ENCODE results near the gene BRD3.
"Not testable (repeated sequence)": the region's sequence is repeated elsewhere in the genome, so short reads cannot be mapped to it uniquely, and the experiment has no call there.

BRD3 gene

DNA sequence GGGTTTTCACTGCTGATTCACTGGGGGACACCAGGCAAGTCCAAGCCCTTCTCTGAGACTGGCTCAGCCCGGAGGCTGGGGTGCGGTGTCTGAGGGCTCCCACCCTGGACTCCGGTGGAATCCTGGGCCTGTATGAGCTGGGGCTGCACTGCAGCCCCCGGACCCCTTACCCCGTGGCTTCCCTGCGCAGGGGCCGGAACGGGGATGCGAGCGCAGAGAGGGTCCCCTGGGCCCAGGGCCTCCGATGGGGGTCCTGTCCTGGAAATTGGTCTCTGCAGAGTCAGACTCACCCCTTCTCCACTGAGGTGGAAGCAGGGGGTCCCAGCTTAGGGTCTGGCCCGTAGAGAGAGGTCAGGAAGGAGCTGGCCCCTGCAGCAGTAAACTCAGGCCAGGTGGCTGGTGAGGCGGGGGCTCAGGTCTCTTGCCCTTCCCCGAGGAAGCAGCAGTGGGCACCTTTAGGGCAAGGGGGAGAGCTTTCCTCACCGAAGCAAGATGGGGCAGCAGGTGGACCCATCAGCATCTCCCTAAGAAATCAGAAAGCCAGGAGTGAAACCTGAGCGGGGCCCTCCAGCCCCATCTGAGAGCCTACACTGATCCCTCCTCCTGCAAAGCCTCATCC lies 74.1 kb downstream of the BRD3 start:
- DNase-seq (ENCODE audit: low read depth in 2 of 2), result no peak

DNA sequence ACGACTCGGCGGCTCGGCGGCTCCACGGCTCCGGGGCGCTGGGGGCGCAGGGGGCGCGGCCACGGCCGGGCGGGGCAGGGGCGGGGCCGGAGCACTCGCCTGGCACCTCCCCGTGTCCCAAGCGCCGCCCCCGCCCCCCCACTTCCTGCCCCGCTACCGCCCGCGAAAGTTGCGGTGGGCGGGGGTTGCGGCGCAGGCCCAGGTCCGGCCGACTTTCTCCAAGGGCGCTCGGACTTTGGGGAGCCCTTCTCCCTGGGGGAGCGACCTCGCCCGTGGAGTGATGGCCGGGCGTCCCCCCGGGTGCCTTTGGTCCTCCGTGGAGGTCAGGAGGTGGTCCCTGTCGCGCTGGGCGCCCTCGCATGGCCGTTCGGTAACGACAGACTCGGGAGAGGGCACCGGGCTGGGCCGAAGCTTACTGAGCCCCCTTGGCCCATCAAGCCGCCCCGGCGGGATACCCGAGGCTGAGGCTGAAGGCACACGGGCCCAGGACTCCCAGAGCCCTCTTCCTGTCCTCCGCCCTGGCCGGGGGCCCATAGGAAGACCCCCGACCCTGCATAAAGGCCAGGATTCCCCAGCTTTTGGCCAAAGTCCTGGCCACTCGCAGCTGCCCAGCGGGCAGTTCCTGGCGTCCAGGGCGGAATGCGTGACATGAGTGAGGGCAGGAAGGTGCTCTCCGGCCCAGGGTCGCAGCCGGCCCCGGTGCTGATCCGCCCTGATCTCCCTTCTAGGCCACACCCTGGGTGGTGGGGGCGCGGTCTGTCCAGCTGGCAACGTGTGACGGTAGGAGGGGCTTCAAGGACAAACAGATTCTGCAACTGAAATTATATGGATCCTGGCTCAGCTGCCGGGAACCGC lies 74.8 kb downstream of the BRD3 start:
- peak; percentile 49 to 55 for DNase-seq (ENCODE audit: low read depth in 2 of 2)

DNA sequence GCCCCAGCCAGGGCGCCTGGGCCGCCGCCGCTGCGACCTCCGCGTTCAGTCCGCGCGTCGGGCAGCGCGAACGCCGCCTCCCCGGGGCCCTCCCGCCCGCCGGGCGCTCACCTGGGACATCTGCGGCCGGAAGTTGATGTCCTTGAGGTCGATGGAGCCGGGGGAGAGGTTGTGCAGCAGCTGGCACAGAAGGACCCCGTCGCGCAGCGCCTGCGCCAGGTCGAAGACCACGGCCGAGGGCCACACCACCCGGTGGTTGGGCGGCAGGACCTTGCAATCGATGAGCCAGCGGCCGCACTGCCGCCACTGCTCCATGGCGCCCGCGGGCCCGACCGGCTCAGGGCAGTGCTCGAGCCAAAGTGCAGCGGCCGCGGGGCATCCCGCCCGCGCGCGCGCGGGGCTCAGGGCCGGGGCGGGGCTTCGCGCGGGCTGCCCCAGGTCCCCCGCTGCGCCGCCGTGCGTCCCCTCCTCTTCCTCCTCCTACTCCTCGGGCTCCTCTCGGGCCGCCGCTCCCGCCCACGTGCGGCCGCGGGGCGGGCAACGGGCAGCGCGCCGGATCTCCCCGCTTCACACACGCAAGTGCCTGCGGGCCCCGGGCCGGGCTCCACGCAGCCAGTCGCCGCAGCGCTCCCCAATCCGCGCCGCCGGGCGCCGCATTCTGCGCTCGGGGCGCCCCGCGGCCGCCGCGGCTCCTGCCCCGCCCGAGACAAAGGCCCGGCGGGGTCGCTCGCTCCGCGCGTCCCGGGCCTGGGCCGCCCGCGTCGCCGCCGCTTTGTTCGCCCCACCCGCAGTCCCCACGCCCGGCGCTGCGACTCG lies 75.7 kb downstream of the BRD3 start, which contains the start of gene VAV2:
Gene VAV2, minus strand, starts transcription at position 361 of the 816 bp plus-strand sequence. Its CDS starts 46 bp downstream, at position 315.
- no peak for DNase-seq (ENCODE audit: low read depth in 2 of 2)

DNA sequence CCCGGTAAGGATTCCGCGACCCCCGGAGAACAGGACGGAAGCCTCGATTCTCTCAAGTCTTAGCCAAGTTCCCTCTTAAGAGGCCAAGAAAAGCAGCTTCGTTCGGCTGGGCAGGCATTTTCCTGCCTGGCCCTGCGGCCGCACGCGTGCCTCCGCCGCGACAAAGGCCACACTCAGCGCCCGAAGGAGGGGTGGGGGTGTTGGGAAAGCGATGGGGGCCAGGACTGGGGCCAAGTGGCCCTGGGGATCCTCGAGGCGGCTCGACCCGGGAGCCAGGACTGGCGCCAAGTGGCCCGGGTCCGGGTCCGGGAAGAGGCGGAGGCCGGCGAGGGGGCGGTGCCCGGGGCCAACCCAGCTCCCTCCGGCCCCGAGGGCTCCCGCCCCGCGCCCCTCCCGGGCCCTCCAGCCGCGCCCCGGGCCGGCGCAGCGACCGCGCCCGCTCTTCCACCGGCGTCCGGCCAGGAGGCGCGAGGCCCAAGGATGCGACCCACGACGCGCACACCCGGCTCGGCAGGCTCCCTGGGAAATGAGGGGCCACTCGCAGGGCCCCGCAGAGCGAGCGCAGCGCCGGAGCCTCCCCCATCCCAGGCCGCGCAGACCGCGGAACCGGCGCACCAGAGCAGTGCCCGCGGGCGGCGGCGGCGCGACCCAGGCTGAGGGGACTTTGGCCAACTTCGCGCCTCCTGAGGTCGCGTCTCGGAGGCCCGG lies 76.5 kb downstream of the BRD3 start:
- no peak for DNase-seq (ENCODE audit: low read depth in 2 of 2)

DNA sequence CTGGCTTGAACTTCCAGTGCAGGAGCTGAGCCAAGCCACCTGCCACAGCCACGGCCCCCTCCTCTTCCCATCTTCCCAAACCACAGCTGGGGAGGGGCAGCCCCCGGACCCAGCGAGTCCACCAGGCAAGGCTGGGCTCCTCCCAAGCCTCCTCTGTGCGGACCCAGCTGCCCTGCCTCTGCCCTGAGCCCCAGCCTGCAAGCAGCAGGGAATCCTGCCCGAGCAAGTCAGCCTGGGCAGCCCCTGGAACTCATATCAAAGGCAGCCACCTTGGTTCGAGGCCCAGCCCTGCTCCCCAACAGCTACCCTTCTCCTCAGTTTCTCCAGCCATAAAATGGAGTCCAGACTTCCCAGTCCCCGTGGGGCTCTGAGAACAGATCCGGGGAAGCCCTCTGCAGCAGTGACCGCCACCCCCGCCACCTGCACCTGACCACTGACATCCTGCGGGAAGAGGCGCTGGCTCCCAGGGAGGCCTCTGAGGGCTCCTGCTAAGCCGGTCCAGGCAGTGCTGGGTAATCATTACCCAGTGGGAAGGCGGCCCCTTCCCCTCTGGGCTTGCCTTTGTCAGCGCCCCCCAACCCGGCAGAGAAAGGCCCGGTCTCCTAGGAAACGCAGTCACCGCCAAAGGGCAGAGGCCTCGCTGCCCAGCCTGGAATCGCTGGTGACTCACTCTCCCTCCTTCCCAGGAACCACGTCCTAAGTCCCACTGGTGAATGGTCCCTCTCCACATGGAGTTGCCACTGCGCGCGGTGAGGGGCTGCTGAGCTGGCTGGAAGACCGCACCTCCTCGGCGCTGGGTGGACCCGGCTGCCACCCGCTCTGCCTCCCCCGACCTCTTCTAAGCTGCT lies 77.2 kb downstream of the BRD3 start:
- no peak for DNase-seq (ENCODE audit: low read depth in 2 of 2)

DNA sequence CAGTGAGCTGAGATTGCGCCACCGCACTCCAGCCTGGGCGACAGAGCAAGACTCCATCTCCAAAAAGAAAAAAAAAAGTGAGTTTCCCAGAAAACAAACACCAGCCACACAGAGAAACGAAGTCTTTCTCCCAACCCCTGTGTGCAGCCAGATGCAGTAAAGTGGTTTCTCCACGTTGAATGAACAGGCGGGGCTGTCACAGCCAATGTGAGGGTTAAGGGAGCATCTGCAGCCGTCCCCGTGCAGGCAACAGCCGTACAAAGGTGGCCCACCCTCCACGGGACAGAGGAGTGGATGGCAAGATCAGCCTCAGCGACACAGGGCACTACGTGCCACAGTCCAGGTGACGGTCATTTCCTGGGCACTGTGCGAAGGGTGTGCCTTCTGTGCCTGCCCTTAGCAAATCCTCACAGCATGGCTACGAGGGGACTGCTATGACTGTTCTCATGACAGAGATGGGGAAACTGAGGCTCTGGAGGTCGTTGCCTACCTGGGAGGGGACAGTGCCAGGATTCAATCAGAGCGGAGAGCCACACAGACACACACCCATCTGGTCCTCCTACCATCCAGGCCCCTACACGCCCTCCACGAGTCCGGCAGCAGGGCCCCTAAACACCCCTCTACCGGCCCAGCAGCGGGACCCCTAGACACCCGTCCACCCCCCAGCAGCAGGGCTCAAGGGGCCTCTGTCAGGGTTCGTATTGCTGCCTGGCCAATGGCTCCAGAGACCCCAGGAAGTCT lies 78.0 kb downstream of the BRD3 start:
- DNase-seq (ENCODE audit: low read depth in 2 of 2), result no peak

DNA sequence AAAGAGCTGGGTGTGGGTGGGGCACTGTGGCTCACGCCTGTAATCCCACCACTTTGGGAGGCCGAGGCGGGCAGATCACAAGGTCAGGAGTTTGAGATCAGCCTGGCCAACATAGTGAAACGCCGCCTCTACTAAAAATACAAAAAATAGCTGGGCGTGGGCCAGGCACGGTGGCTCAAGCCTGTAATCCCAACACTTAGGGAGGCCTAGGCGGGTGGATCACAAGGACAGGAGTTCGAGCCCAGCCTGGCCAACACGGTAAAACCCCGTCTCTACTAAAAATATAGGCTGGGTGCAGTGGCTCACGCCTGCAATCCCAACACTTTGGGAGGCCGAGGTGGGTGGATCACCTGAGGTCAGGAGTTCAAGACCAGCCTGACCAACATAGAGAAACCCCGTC lies 79.1 kb downstream of the BRD3 start:
- DNase-seq (ENCODE audit: low read depth in 2 of 2), result not testable (repeated sequence)

DNA sequence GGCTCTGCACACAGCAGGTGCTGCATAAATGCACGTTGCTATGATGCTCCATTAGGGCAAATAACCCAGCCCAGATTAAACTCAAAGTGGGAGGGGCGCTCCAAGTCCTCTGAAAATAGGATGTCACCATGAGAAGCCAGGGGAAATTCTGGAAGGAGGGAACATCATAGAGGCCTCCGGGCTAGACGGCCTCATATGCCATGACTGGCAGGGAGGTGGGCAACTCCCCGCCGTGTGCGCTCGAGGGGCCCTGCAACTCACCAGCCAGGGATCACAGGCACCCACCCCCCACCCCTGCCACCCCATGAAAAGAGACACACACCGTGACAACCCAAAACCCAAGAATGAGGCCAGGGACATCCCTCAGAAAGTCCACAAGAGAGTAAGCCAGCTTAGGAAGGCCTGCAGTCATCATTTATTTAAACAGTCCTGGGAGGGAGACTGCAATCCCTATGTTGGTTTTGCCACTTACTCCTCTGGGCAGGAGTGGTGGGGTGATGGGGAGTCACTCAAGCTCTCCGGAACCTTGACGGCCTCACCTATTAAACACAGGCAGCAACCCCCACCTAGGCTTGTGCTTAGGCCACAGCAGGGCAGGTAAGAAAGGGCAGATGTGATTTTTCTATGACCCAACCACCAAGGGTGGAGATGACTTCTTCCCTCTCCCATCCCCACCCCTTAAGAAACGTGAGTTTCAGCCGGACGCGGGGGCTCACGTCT lies 79.7 kb downstream of the BRD3 start:
- DNase-seq (ENCODE audit: low read depth in 2 of 2), result no peak

DNA sequence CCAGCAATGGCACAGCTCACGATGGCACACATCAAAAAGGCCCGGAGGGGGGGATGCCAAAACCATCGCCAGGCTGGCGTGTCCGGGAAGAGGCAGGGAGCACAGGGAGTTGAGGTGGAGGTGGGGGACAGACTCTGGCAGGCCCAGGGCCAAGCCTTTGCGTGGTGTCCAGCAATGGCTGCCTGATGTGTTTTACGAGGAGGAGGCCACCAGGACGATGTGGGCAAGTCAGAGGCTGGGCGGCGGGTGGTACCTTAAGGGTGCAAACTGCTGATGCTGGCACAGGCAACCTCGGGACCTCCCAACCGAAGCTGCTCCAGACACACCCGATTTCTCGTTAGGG lies 80.4 kb downstream of the BRD3 start:
- no peak for DNase-seq (ENCODE audit: low read depth in 2 of 2)

DNA sequence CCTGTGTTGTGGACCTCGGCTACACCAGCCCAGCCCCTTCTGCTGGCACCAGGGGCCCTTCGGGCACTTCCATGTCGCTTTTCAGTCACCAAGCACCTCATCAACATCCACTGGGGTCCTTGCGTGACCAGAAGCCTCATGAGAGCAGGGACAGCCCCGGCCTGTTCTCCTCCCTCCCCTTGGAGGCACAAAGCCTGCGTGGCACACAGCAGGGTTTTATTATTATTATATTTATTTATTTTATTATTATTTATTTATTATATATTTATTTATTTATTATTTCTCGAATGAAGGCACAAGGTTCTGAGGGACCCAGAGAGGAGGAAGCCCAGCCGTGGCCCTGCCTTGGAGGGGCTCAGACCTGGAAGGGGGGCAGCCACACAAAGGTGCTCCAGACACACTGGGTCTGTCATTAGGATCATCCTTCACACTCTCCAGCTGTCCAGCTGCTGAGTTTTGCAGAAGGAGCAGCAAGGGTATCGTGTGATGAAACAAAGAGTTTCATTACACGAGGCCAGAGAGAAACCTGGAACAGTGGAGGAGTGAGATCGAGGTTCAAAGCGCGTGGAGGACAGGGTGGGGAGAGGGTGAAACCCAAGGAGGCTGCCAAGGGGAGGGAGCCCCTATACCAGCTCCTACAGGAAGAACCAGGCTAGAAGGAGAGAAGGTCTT lies 80.9 kb downstream of the BRD3 start:
- DNase-seq (ENCODE audit: low read depth in 2 of 2), result no peak

DNA sequence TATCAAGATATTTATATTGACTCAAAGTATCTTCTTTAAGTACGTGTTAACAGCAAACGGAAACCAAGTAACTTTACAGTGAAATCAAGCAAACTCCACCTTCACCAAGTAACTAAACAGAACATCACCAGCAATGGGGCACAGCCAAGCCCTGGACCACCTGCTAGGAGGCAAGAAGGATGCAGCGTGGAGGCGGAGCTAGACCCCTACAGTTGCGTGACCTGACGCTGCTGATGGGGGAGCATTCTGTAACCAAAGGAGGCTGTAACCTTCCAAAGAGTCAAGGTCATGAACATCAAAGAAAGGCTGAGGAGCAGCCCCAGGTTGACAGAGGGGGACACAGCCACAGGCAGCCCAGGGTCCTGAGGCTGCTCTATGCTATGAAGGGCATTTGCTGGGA lies 81.8 kb downstream of the BRD3 start:
- no peak for DNase-seq (ENCODE audit: low read depth in 2 of 2)

DNA sequence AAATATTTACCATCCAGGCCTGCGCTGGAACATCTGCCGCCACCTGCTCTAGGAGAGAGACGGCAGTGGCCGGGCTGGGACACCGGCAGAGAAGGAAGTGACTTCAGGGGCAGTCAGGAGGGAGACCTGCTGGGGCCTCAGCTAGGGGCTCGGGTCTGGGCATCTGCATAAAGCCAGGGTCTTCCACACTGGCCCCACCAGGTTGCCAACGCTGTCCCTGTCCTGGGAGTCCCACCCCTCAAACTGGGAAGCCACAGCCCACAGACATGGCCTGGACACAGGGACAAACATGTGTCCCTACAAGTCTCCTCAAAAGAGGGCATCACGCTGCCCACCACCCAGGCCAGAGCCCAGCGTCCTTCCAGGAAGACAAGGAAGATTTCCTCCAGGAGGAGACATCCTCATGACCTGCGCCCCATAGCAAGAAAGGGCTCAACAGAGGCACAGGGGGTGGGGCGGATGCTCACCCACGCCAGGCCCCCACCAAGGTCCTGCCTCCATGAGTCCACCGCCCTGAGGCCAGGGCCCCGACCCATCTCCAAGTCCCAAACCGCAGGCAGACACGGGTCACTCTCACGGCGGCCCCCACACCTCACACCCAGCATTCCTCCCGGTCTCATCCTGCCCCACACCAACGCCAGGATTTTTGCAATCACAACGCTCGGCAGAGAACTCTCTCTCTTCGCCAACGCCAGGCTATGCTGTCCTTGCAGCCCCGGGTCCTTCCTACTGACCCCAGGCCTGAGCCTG lies 84.7 kb downstream of the BRD3 start:
- no peak for DNase-seq (ENCODE audit: low read depth in 2 of 2)

DNA sequence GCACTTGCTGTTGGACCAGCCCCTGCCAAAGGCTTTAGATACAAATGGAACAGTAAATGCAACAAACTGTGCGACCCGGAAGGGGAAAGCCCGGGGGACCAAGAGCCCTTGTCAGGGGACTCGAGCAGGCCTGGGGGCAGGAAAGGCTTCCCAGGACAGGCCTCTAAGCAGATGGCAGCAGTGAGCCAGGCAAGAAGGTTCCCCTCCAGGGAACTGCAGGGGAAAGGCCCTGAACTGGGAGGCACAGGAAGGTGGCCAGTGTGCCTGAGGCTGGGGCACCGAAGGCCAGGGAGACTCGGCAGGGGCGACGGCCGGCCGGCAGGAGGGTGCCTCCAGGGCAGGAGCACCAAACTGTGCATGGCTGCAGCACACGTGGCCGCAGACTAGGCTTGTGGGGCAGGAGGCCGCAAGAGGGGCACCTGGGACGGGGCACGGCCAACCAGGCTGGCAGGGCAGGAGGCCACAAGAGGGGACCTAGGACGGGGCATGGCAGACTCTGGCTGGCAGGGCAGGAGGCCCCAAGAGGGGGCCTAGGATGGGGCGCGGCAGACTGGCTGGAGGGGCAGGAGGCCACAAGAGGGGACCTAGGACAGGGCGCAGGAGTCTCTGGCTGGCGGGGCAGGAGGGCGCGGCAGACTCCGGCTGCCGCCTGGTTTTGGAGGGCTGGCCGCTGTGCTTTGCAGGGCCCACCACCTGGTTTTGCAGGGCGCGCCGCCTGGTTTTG lies 85.7 kb downstream of the BRD3 start:
- DNase-seq (ENCODE audit: low read depth in 2 of 2), result no peak

DNA sequence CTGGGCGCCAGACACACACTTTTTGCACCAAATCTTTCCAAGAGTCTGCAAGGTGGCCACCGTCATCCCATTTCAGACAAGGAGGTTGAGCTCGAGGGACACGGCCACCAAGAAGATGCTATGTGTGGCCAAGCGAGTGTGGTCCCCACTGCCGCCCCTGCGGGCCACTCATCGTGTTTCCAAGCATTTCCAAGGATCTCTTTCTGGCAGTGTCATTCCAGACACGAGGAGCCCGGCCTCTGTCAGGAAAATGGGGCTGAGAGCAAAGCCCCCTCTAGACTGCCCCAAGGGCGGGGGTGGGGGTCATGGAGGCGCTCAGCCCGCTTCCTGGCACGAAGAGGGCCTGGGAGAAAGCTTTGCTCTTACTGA lies 86.3 kb downstream of the BRD3 start:
- no peak for DNase-seq (ENCODE audit: low read depth in 2 of 2)

DNA sequence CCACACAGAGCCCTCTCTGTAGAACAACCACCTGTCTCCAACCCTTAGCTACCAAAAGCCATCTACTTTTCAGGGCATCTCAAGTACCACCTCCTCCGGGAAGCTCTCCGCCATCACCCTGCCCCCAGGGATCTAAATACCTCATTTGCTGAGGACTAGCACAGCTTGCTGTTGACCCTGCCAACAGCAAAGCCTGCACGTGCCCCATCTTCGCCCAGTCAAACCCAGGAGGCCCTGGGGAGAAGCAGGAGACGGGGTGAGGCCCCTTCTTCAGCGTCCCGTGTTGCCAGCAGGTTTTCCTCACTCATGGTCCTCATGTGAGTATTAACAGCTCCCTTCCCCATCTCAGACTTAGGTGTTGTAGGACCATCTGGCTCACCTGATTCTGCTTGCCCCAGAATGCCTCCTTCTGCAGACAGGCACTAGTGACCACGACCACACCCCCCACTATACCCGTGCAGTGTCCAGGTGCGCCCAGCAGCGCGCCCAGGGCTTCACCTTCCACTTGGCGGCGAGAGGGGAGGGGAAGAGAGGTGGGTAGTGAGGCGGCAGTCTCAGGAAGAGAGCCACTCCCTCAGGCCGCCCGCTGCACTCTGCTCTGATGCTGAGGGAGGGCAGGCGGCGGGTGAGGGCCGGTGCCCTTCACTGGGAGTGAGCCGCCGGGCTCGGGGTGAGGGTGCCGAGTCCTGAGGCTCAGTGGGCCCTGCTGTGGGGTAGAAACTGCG lies 86.8 kb downstream of the BRD3 start:
- DNase-seq (ENCODE audit: low read depth in 2 of 2), result no peak
